Mesothelial cell of epicardium (in vitro differentiated cells): ENCODE measurements around the gene ZNF496. TPM values are rescaled to one million over a fixed set of nuclear protein-coding genes. Genes with fewer than 3 reads are reported as not detected.

Experiments
- DNase-seq, 2 experiments: peaks; one replicate each; pipeline ENCODE4 v3.0.0; 2021; ENCODE audit warnings: low spot score in 2 of 2; ENCODE audit not compliant: unreplicated experiment in 2 of 2
- H3K27ac Mint-ChIP-seq: 2 replicates; pipeline ENCODE4 v1.8.0; 2021; ENCODE audit warnings: mixed read lengths
- H3K27me3 Mint-ChIP-seq: 2 replicates; pipeline ENCODE4 v1.8.0; 2021; ENCODE audit warnings: low read depth, mixed read lengths
- H3K36me3 Mint-ChIP-seq: 2 replicates; pipeline ENCODE4 v1.8.0; 2021; ENCODE audit warnings: mixed read lengths
- H3K4me1 Mint-ChIP-seq: 2 replicates; pipeline ENCODE4 v1.8.0; 2021; ENCODE audit warnings: mixed read lengths
- H3K4me3 Mint-ChIP-seq: 2 replicates; pipeline ENCODE4 v1.8.0; 2021; ENCODE audit warnings: mild to moderate bottlenecking, moderate library complexity, mixed read lengths
- H3K9me3 Mint-ChIP-seq: 2 replicates; pipeline ENCODE4 v1.8.0; 2021; ENCODE audit warnings: mixed read lengths
- total RNA-seq: library from RNA; stranded (reverse); gene quantifications from 3 replicates; pipeline ENCODE4 v1.2.1, GENCODE V29; 2021
- TF ChIP-seq, protein P1 (sequence below): fragments of 200-600 bp; sonication (generic); IDR thresholded peaks from one replicate; pipeline ENCODE4 v1.5.0; 2021; ENCODE audit warnings: antibody characterized with exemption; ENCODE audit not compliant: unreplicated experiment

ZNF496 gene
- total RNA-seq, 1 donor from 2014 or later, result 69.0 TPM

DNA sequence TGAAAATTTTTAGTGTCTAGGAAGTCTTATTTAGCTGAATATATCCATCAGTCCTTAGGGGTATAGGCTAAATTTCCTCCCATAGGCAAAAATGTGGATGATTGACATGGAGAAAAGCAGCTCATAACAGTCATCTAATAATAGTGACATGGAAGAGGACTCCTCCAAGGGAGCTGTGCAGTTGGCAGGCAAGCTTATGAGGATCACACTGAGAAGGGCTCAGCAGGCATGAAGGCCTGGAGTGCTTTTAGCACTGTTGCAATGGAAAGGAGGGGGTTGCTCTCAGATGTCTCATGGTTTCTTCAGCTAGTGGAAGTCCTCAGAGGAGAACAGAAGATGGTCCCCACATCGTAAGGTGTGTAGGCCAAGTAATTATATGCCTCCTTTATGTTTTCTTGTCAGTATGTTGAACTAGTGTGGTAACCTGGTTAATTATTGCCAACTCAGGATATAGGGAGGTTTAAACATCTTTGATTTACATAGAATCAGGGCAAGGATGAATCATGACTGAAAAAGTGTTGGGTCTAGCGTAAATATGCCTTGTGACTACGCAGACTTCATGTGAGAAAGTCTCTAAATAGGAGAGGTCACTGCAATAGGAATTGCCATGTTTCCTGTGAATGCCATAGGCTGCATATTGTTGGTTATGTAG lies 56.9 kb downstream of the ZNF496 start:
- peaks cover 3% of the 10 kb centered on the region for H3K36me3 Mint-ChIP-seq
- TF ChIP-seq, protein P1, sequence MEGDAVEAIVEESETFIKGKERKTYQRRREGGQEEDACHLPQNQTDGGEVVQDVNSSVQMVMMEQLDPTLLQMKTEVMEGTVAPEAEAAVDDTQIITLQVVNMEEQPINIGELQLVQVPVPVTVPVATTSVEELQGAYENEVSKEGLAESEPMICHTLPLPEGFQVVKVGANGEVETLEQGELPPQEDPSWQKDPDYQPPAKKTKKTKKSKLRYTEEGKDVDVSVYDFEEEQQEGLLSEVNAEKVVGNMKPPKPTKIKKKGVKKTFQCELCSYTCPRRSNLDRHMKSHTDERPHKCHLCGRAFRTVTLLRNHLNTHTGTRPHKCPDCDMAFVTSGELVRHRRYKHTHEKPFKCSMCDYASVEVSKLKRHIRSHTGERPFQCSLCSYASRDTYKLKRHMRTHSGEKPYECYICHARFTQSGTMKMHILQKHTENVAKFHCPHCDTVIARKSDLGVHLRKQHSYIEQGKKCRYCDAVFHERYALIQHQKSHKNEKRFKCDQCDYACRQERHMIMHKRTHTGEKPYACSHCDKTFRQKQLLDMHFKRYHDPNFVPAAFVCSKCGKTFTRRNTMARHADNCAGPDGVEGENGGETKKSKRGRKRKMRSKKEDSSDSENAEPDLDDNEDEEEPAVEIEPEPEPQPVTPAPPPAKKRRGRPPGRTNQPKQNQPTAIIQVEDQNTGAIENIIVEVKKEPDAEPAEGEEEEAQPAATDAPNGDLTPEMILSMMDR, result no peak
- DNase-seq, result no peak
- H3K4me3 Mint-ChIP-seq, result no peak overlapping the region
- H3K9me3 Mint-ChIP-seq, result peaks cover 20% of the 10 kb centered on the region
- no peak overlapping the region for H3K27ac Mint-ChIP-seq
- H3K27me3 Mint-ChIP-seq, result no peaks in the 10 kb centered on the region
- H3K4me1 Mint-ChIP-seq, result no peaks in the 10 kb centered on the region

DNA sequence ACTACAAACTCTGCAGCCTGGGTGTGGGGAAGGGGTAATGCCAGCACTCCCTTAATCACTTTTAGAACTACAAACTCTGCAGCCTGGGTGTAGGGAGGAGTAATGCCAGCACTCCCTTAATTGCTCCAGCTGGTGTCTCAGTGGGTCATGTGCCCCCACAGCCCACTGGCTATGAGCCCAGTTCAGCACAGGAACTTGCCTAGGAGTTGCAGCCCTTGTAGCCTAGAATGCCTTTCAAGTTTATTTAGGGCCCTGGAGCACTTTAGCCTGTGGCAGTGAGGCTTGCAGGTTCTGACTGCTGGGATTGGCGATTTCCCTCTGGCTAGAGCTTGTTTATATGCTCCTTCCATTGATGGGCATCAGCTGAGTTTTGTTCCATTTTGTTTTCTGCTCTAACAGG lies 58.7 kb downstream of the ZNF496 start:
- Mint-ChIP-seq H3K36me3 (peaks cover 3% of the 10 kb centered on the region), H3K4me3 (no peak overlapping the region), H3K27me3 (no peaks in the 10 kb centered on the region), H3K27ac (no peak overlapping the region), H3K9me3 (peaks cover 24% of the 10 kb centered on the region), H3K4me1 (no peaks in the 10 kb centered on the region)
- TF ChIP-seq, protein P1, result no peak
- DNase-seq, result no peak

DNA sequence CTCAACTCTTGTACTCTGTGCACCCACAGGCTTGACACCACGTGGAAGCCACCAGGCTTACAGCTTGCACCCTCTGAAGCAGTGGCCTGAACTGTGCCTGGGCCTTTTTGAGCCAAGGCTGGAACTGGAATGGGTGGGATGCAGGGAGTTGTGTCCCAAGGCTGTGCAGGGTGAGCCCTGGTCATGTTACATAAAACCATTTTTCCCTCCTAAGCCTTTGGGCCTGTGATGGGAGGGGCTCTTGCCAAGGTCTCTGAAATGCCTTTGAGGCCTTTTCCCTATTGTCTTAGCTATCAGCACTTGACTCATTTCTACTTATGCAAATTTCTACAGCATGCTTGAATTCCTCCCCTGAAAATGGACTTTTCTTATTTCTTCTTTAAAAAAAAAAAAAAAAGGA lies 61.7 kb downstream of the ZNF496 start:
- peaks cover 29% of the 10 kb centered on the region for H3K9me3 Mint-ChIP-seq
- peaks cover 3% of the 10 kb centered on the region for H3K36me3 Mint-ChIP-seq
- TF ChIP-seq, protein P1, result no peak
- no peak for DNase-seq
- no peak overlapping the region for H3K27ac Mint-ChIP-seq
- no peaks in the 10 kb centered on the region for H3K27me3 Mint-ChIP-seq
- no peak overlapping the region for H3K4me3 Mint-ChIP-seq
- H3K4me1 Mint-ChIP-seq, result no peaks in the 10 kb centered on the region

DNA sequence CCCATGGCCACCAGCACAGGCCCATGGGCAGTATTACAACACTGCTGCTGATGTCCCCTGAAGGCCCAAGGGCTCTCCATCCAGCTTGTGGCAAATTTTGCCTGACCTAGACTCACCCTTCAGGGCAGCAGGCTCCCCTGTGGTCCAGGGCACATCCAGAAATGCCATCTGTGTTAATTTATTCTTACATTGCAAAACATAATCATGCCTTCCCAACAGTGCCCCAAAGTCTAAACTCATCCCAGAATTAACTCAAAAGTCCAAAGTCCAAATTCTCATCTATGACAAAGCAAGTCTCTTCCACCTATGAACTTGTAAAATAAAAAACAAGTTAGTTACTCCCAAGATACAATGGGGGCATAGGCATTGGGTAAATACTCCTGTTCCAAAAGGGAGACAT lies 62.5 kb downstream of the ZNF496 start:
- Mint-ChIP-seq H3K36me3 (peaks cover 3% of the 10 kb centered on the region), H3K4me1 (no peaks in the 10 kb centered on the region), H3K9me3 (peaks cover 38% of the 10 kb centered on the region), H3K4me3 (no peak overlapping the region), H3K27me3 (no peaks in the 10 kb centered on the region), H3K27ac (no peak overlapping the region)
- TF ChIP-seq, protein P1, result no peak
- DNase-seq, result no peak

DNA sequence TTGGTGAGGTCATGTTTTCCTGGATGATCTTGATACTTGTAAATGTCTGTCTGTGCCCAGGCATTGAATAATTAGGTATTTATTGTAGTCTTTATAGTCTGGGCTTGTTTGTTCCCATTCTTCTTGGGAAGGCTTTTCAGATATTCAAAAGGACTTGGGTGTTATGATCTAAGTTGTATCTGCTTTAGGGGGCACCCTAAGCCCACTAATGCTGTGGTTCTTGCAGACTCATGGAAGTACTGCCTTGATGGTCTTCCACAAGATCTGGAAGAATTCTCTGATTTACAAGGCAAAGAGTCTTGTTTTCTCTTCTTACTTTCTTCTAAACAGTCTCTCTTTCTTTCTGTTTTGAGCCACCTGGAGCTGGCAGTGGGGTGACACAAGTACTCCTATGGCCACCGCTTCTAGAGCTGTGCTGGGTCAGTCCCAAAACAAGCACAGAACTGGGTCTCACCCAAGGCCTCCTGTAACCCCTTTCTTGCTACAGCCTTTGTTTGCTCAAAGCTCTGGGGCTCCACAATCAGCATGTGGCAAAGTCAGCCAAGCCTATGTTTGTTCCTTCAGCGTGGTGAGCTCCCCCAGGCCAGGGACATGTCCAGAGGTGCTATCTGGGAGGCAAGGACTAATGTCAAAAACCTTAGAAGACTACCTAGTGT lies 63.1 kb downstream of the ZNF496 start:
- DNase-seq, result no peak
- peaks cover 3% of the 10 kb centered on the region for H3K36me3 Mint-ChIP-seq
- H3K27ac Mint-ChIP-seq, result no peak overlapping the region
- no peaks in the 10 kb centered on the region for H3K4me1 Mint-ChIP-seq
- peaks cover 44% of the 10 kb centered on the region for H3K9me3 Mint-ChIP-seq
- H3K27me3 Mint-ChIP-seq, result no peaks in the 10 kb centered on the region
- TF ChIP-seq, protein P1, result no peak
- H3K4me3 Mint-ChIP-seq, result no peak overlapping the region
